K562 (cell line): ENCODE measurements around the gene VPREB1. TPM values are rescaled to one million over a fixed set of nuclear protein-coding genes. Genes with fewer than 3 reads are reported as not detected.
A peak's percentile ranks its signal among the peaks of the same experiment; 100 is the strongest.
"Not testable (repeated sequence)": the region's sequence is repeated elsewhere in the genome, so short reads cannot be mapped to it uniquely, and the experiment has no call there.

Experiments
- ATAC-seq: fragments of 200-7000 bp; cut with Tn5 transposase; 3 replicates; pipeline ENCODE4 v1.9.1; 2020; ENCODE audit warnings: moderate library complexity
- BruUV-seq: library from RNA; stranded (reverse); fragments of 400-500 nt; replicated peaks from 2 replicates; lab custom pipeline; 2021; lab: Mats Ljungman, UMichigan
- CTCF ChIA-PET: fragments of 300-600 bp; formaldehyde crosslinking; extraction: SDS; loops from one replicate; lab custom pipeline; 2021; ENCODE audit warnings: low intra/inter-chr PET ratio; lab: Yijun Ruan, JAX
- POLR2A ChIA-PET: fragments of 300-600, 350-650 bp; sonication (Branson Sonifier 250); formaldehyde crosslinking; extraction: SDS; loops from one replicate; lab custom pipeline; 2021; ENCODE audit warnings: antibody characterized with exemption, inconsistent platforms; lab: Yijun Ruan, JAX
- DNase-seq, 4 experiments: peaks; one replicate each; pipeline versions ENCODE4 v3.0.0 to v3.0.0-alpha.2; 2011 to 2018; ENCODE audit warnings: low spot score in 3 of 4, mixed read lengths in 3 of 4; ENCODE audit errors: extremely low read depth in 1 of 4
- FAIRE-seq: peaks from 2 replicates; lab custom pipeline; 2011; peaks lifted over from hg19 to GRCh38; lab: Jason Lieb, UNC
- H2AFZ ChIP-seq: 2 replicates; pipeline ENCODE4 v1.6.0; 2011; ENCODE audit warnings: low read depth, low read length, control low read depth, inconsistent platforms
- H3K27ac ChIP-seq: fragments of 200-600 bp; 3 replicates; pipeline ENCODE4 v1.8.0; 2011; ENCODE audit warnings: low read depth, mild to moderate bottlenecking, control low read depth, inconsistent platforms, low read length, moderate library complexity, mixed read lengths; ENCODE audit errors: extremely low read depth
- H3K27me3 ChIP-seq, 2 experiments: fragments of 300-600 bp in 1 of 2; 2 replicates in 1 of 2; 3 replicates in 1 of 2; pipeline versions ENCODE4 v1.6.0 to v1.8.0; 2011; ENCODE audit warnings: inconsistent platforms in 2 of 2, low read length in 2 of 2, mild to moderate bottlenecking in 1 of 2, mixed read lengths in 1 of 2, moderate library complexity in 1 of 2; ENCODE audit not compliant: control insufficient read depth in 2 of 2, insufficient read depth in 2 of 2
- H3K36me3 ChIP-seq: fragments of 300-600 bp; 3 replicates; pipeline ENCODE4 v1.8.0; 2011; ENCODE audit warnings: mild to moderate bottlenecking, low read length, inconsistent platforms; ENCODE audit not compliant: control insufficient read depth, insufficient read depth
- H3K4me1 ChIP-seq, 2 experiments: fragments of 200-600 bp in 1 of 2; replicated peaks in 1 of 2; 2 replicates in 1 of 2; 3 replicates in 1 of 2; pipeline versions ENCODE4 v1.5.1 to v1.8.0; 2011; ENCODE audit warnings: inconsistent platforms in 2 of 2, low read length in 2 of 2, mild to moderate bottlenecking in 1 of 2, mixed read lengths in 1 of 2, moderate library complexity in 1 of 2; ENCODE audit not compliant: control insufficient read depth in 2 of 2, insufficient read depth in 2 of 2
- H3K4me2 ChIP-seq: 2 replicates; pipeline ENCODE4 v1.6.1; 2011; ENCODE audit warnings: low read length, control low read depth, inconsistent platforms, mixed read lengths; ENCODE audit not compliant: insufficient read depth
- H3K4me3 ChIP-seq: fragments of 200-600 bp; sonication (generic), shearing (Covaris generic); 2 replicates; pipeline ENCODE4 v1.5.1; 2016; ENCODE audit warnings: control low read depth, inconsistent platforms
- H3K79me2 ChIP-seq: fragments of 200-600 bp; 3 replicates; pipeline ENCODE4 v1.8.0; 2011; ENCODE audit warnings: low read length, inconsistent platforms; ENCODE audit not compliant: control insufficient read depth, insufficient read depth
- H3K9ac ChIP-seq, 2 experiments: 2 replicates each; pipeline versions ENCODE4 v1.6.0 to v1.6.1; 2011; ENCODE audit warnings: low read depth in 2 of 2, low read length in 2 of 2, control low read depth in 1 of 2, inconsistent platforms in 1 of 2, mild to moderate bottlenecking in 1 of 2, mixed read lengths in 1 of 2; ENCODE audit not compliant: insufficient read depth in 1 of 2
- H3K9me1 ChIP-seq: one replicate; pipeline ENCODE4 v1.6.0; 2011; ENCODE audit warnings: inconsistent platforms, mild to moderate bottlenecking, low read length, moderate library complexity; ENCODE audit not compliant: control insufficient read depth, insufficient read depth
- H3K9me3 ChIP-seq: replicated peaks from 2 replicates; pipeline ENCODE4 v1.5.1; 2011; ENCODE audit warnings: low read depth, low read length, inconsistent platforms; ENCODE audit not compliant: control insufficient read depth, insufficient read depth
- H4K20me1 ChIP-seq: replicated peaks from 2 replicates; pipeline ENCODE4 v1.6.1; 2011; ENCODE audit warnings: low read length, inconsistent platforms, mixed read lengths; ENCODE audit not compliant: control insufficient read depth, insufficient read depth
- CBFA2T3 ChIP-seq: fragments of 450-650 bp; IDR thresholded peaks from 2 replicates; pipeline ENCODE4 v1.6.1; 2017
- EGR1 ChIP-seq: fragments of 450-650 bp; conservative IDR thresholded peaks from 2 replicates; pipeline ENCODE4 v1.6.1; 2017; ENCODE audit warnings: mild to moderate bottlenecking
- WGBS: fragments of 100-300 bp; shearing (Covaris generic); methylation state at CpG from one replicate; pipeline ENCODE4 v1.1.6; 2016; ENCODE audit warnings: low coverage, mixed read lengths; ENCODE audit not compliant: insufficient coverage; ENCODE audit errors: missing lambda C conversion rate; 5-methylcytosine and 5-hydroxymethylcytosine counted together
- in situ Hi-C: fragments of 300-500 bp; cut with MboI; formaldehyde crosslinking; loops from 4 replicates; pipeline ENCODE4 v1.15.0; 2018; ENCODE audit warnings: inconsistent platforms, mixed read lengths
- intact Hi-C: fragments of 100-400 bp; cut with micrococcal nuclease; formaldehyde crosslinking; loops from 2 replicates; pipeline ENCODE4 v1.14.2; 2022
- polyA plus RNA-seq, 8 experiments: library from polyadenylated mRNA; depleted of rRNA in 4 of 8; stranded (reverse) in 5 of 8; unstranded in 3 of 8; fragments of >200 nt; fragmentation: Nextera tagmentation in 2 of 8; fragmentation: Illumina TruSeq in 1 of 8; extraction: Ambion mirVana in 2 of 8; extraction: Trizol in 1 of 8; gene quantifications; 2 replicates each; pipeline versions ENCODE4 v1.2.1 to v1.2.3, GENCODE V29; 2011 to 2014; ENCODE audit warnings: inconsistent platforms in 1 of 8, missing spikeins in 1 of 8
- total RNA-seq, 7 experiments: library from RNA; depleted of rRNA in 6 of 7; stranded (reverse); fragments of >200 nt in 6 of 7; fragmentation: Illumina TruSeq in 2 of 7; extraction: Trizol in 2 of 7; gene quantifications; 2 replicates each; pipeline versions ENCODE4 v1.2.1 to v1.2.3, GENCODE V29; 2011 to 2021; ENCODE audit warnings: low replicate concordance in 1 of 7
- TF ChIP-seq, protein P1 (sequence below): fragments of 250-450 bp; sonication (Bioruptor Pico); IDR thresholded peaks from 2 replicates; pipeline ENCODE4 v1.9.0; 2021; ENCODE audit warnings: mild to moderate bottlenecking, inconsistent platforms

Gene VPREB1
- total and polyA plus RNA-seq, 9 of the 15 experiments (the other 6 are each of a cell fraction or from before 2014, with no cell fraction given) = not detected

DNA sequence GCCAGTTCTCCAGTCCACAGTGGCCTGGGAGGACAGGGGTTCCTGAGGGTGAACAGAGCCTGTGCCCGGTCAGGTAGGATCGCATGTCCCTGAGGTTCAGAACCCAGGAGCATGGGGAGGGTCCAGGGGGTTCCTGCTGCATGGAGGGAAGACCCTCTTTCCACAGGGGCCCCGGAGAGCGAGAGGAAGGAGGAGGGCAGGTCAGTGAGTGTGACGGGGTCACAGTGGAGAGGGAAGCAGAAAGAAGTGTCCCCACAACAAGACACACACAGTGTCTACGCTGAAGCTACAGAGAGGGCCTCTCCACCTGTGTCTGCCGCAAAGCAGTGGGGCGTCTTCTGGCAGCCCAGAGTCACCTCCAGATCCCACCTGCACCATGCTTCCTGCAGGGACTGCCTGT is 6.1 kb downstream of the VPREB1 start:
- H3K79me2 ChIP-seq, H3K4me3 ChIP-seq, H3K4me1 ChIP-seq, H2AFZ ChIP-seq, H3K27ac ChIP-seq, POLR2A ChIA-PET, H3K9me1 ChIP-seq, DNase-seq, H3K36me3 ChIP-seq, in situ Hi-C loops, H3K9ac ChIP-seq, FAIRE-seq, BruUV-seq, CTCF ChIA-PET, intact Hi-C loops, H3K9me3 ChIP-seq, ATAC-seq, H4K20me1 ChIP-seq, H3K4me2 ChIP-seq: not testable (repeated sequence)
- TF ChIP-seq, protein P1, sequence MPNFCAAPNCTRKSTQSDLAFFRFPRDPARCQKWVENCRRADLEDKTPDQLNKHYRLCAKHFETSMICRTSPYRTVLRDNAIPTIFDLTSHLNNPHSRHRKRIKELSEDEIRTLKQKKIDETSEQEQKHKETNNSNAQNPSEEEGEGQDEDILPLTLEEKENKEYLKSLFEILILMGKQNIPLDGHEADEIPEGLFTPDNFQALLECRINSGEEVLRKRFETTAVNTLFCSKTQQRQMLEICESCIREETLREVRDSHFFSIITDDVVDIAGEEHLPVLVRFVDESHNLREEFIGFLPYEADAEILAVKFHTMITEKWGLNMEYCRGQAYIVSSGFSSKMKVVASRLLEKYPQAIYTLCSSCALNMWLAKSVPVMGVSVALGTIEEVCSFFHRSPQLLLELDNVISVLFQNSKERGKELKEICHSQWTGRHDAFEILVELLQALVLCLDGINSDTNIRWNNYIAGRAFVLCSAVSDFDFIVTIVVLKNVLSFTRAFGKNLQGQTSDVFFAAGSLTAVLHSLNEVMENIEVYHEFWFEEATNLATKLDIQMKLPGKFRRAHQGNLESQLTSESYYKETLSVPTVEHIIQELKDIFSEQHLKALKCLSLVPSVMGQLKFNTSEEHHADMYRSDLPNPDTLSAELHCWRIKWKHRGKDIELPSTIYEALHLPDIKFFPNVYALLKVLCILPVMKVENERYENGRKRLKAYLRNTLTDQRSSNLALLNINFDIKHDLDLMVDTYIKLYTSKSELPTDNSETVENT = 0 out of 2 replicates have a peak, but pooled peaks have one; percentile 17
- peaks cover 32 to 52% of the 10 kb centered on the region in 2 experiments for H3K27me3 ChIP-seq
- 17% methylated on average over 7 of the region's 8 CpGs for WGBS

DNA sequence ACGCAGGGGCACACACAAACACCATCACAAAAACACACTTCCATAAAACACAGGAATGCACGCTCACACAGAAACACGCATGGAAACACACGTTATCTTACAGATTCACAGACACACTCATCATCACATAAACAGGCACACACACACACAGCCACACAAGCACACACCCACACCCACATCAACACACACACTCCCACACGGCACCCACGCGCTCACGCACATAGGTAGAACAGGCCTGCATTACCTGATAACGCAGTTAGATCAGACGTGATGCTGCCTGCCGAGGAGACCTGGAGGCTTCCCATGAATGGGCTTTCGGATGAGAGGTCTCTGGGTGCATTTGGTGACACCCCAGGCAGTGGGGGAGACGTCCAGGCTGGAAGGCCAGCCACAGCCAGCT is 11.5 kb downstream of the VPREB1 start:
- FAIRE-seq, H2AFZ ChIP-seq: not testable (repeated sequence)

More for the DNA sequence above, 11.5 kb downstream of the VPREB1 start:
- H3K4me3 ChIP-seq, H3K9ac ChIP-seq, H3K79me2 ChIP-seq, H3K9me3 ChIP-seq, in situ Hi-C loops, H4K20me1 ChIP-seq, H3K9me1 ChIP-seq: not testable (repeated sequence)
- H3K27me3 ChIP-seq = peaks cover 6 to 19% of the 10 kb centered on the region in 2 experiments; a peak in 4 of 5 replicates
- POLR2A ChIA-PET = interaction anchor here (1.5 kb wide), 1 partner anchor 14 kb away, joined by 3 read pairs; no protein-coding TSS in a partner anchor
- WGBS = 9% methylated on average over 13 of the region's 13 CpGs
- TF ChIP-seq CBFA2T3 (peak; percentile 14; the same call in 1 of the 2 replicates), EGR1 (peak; percentile 72)
- TF ChIP-seq, all 486 proteins: peak for 2; not testable (repeated sequence) for 484
- H3K4me2 ChIP-seq, CTCF ChIA-PET, intact Hi-C loops, BruUV-seq, H3K27ac ChIP-seq, H3K36me3 ChIP-seq, DNase-seq, H3K4me1 ChIP-seq, ATAC-seq: not testable (repeated sequence)
